H1 (cell line): ENCODE data around the gene RIN3. TPM values are rescaled to one million over a fixed set of nuclear protein-coding genes. Genes with fewer than 3 reads are reported as not detected.

Experiments
- CHD7 ChIP-seq: fragments of 300-600 bp; sonication (generic); IDR thresholded peaks from 2 replicates; pipeline ENCODE4 v1.7.1; 2012; ENCODE audit warnings: low read length, moderate library complexity, mild to moderate bottlenecking, inconsistent platforms; ENCODE audit not compliant: insufficient replicate concordance
- JUND ChIP-seq: IDR thresholded peaks from 2 replicates; pipeline ENCODE4 v1.6.1; 2011; ENCODE audit warnings: mild to moderate bottlenecking, improper control_type of control experiment, low read length
- polyA plus RNA-seq, 7 experiments: library from polyadenylated mRNA; depleted of rRNA in 3 of 7; stranded (reverse) in 5 of 7; unstranded in 2 of 7; fragments of >200 nt in 5 of 7; fragments of 200-250 nt in 2 of 7; gene quantifications; 1 replicate in 5 of 7; 2 replicates in 1 of 7; 4 replicates in 1 of 7; pipeline versions ENCODE4 v1.2.1 to v1.2.3, GENCODE V29; 2011 to 2013; ENCODE audit warnings: missing spikeins in 2 of 7, mixed read lengths in 2 of 7
- total RNA-seq: library from RNA; stranded (reverse); fragmentation: NEBNext Ultra II Directional; extraction: Animal tissue kit (Norgen Biotek cat#: 25700); gene quantifications from 2 replicates; pipeline ENCODE4 v1.2.1, GENCODE V29; 2021

Gene RIN3
- total and polyA plus RNA-seq, 2 of the 8 experiments (the other 6 are each of a cell fraction or from before 2014, with no cell fraction given), result 0.59 to 1.5 TPM

GRCh38 chr14:92500491-92500941 is 13.1 kb upstream of the RIN3 start (continued):
- TF ChIP-seq CHD7, result no peak
- no peak for TF ChIP-seq JUND
